Stomach (tissue), 9 donors: Measurements from ENCODE around the gene METAP1. TPM values are rescaled to one million over a fixed set of nuclear protein-coding genes. Genes with fewer than 3 reads are reported as not detected.
"Not testable (repeated sequence)": the region's sequence is repeated elsewhere in the genome, so short reads cannot be mapped to it uniquely, and the experiment has no call there.

ENCODE experiments used
- DNase-seq, 2 donors: peaks; one replicate each; pipeline versions ENCODE4 v3.0.0 to v3.0.0-alpha.2; 2013 to 2019
- H3K27ac ChIP-seq, 5 donors: fragments of 200-600 bp in 4 of 5; sonication (generic) in 4 of 5; one replicate each; pipeline ENCODE4 v1.5.1; 2013 to 2019; ENCODE audit warnings: mild to moderate bottlenecking in 1 of 5, moderate library complexity in 1 of 5
- H3K27me3 ChIP-seq, 3 donors: fragments of 200-600 bp; sonication (generic); one replicate each; pipeline ENCODE4 v1.5.1; 2017 to 2019; ENCODE audit warnings: mixed run types in 1 of 3
- H3K36me3 ChIP-seq, 4 donors: fragments of 200-600 bp; sonication (generic); 1 replicate in 3 of 4; 2 replicates in 1 of 4; pipeline ENCODE4 v1.5.1; 2016 to 2019
- H3K4me1 ChIP-seq, 4 donors: fragments of 200-600 bp; sonication (generic); one replicate each; pipeline ENCODE4 v1.5.1; 2016 to 2019
- H3K4me3 ChIP-seq, 4 donors: fragments of 200-600 bp; sonication (generic) in 3 of 4; one replicate each; pipeline ENCODE4 v1.5.1; 2016 to 2019; ENCODE audit warnings: mild to moderate bottlenecking in 1 of 4
- H3K9me3 ChIP-seq, 4 donors: fragments of 200-600 bp; sonication (generic); one replicate each; pipeline ENCODE4 v1.5.1; 2016 to 2019
- CTCF ChIP-seq, 7 experiments: fragments of 450-650 bp in 4 of 7; fragments of 200-600 bp in 3 of 7; sonication (generic) in 3 of 7; IDR thresholded peaks; one replicate each; pipeline ENCODE4 v1.5.1; 2016 to 2019; ENCODE audit warnings: antibody characterized with exemption in 7 of 7, control low read depth in 2 of 7, mild to moderate bottlenecking in 1 of 7
- EP300 ChIP-seq: sonication (generic); formaldehyde crosslinking; IDR thresholded peaks from one replicate; pipeline ENCODE4 v1.6.1; 2017; ENCODE audit warnings: antibody characterized with exemption
- POLR2A ChIP-seq, 4 donors: fragments of 450-650 bp; IDR thresholded peaks; one replicate each; pipeline ENCODE4 v1.6.1; 2016; ENCODE audit warnings: antibody characterized with exemption in 4 of 4, control low read depth in 2 of 4, mild to moderate bottlenecking in 1 of 4, moderate library complexity in 1 of 4
- POLR2AphosphoS5 ChIP-seq, 3 donors: sonication (generic); formaldehyde crosslinking; IDR thresholded peaks; one replicate each; pipeline ENCODE4 v1.6.1; 2016; ENCODE audit warnings: antibody characterized with exemption in 3 of 3
- WGBS, 5 donors: extraction: QIAGEN DNeasy Blood & Tissue Kit in 3 of 5; methylation state at CpG; one replicate each; pipeline versions ENCODE4 v1.1.5 to v1.1.7; 2013 to 2018; 5-methylcytosine and 5-hydroxymethylcytosine counted together
- intact Hi-C: fragments of 100-400 bp; cut with DNase I; formaldehyde crosslinking; loops from one replicate; pipeline ENCODE4 v1.15.1; 2023; ENCODE audit warnings: low total_unique reads
- polyA plus RNA-seq, 3 donors: library from polyadenylated mRNA; stranded (reverse); fragments of 200-250 nt; gene quantifications; one replicate each; pipeline ENCODE4 v1.2.3, GENCODE V29; 2013
- total RNA-seq, 5 donors: library from RNA; depleted of rRNA; stranded (reverse); fragments of >200 nt; gene quantifications; one replicate each; pipeline versions ENCODE4 v1.1.0 to v1.2.3, GENCODE V29; 2014 to 2016
- donor health status: healthy with polysubstance abuse.
- donor health status: Bipolar disorder and iron deficiency.
- donor health status: healthy.

METAP1 gene
- total and polyA plus RNA-seq, 8 donors = 1.8 to 64.3 (median 32.3) TPM

DNA sequence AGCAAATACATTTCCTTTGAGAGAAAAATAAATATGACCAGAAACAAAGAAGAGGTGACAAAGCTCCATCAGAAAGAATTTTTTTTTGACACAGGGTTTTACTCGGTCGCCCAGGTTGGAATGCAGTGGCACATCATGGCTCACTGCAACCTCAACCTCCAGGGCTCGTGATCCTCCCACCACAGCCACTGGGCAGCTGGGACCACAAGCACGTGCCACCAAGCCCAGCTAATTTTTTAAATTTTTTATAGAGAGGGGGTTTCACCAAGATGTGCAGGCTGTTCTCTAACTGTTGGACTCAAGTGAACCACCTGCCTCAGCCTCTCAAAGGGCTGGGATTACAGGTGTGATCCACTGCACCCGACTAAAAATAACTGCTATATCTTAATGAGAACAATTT, 82.8 kb downstream of the METAP1 start:
- peaks cover 57 to 100% (median 100%) of the 10 kb centered on the region in 4 donors for H3K36me3 ChIP-seq
- 83 to 92% (median 91%) methylated on average over 5 of the region's 5 CpGs for WGBS, 5 donors
- H3K27me3 ChIP-seq = no peaks in the 10 kb centered on the region
- H3K9me3 ChIP-seq = no peaks in the 10 kb centered on the region
- DNase-seq = no peak
- TF ChIP-seq EP300 = no peak
- no peak for TF ChIP-seq POLR2A (IDR thresholded peaks at IDR 0.05)
- no peak for TF ChIP-seq CTCF (IDR thresholded peaks at IDR 0.05)
- no peak for TF ChIP-seq POLR2AphosphoS5 (IDR thresholded peaks at IDR 0.05)
- H3K4me1 ChIP-seq = peaks cover 0 to 33% (median 10%) of the 10 kb centered on the region in 4 donors
- intact Hi-C loops = no loop called here
- no peak overlapping the region for H3K27ac ChIP-seq
- H3K4me3 ChIP-seq = no peak overlapping the region

DNA sequence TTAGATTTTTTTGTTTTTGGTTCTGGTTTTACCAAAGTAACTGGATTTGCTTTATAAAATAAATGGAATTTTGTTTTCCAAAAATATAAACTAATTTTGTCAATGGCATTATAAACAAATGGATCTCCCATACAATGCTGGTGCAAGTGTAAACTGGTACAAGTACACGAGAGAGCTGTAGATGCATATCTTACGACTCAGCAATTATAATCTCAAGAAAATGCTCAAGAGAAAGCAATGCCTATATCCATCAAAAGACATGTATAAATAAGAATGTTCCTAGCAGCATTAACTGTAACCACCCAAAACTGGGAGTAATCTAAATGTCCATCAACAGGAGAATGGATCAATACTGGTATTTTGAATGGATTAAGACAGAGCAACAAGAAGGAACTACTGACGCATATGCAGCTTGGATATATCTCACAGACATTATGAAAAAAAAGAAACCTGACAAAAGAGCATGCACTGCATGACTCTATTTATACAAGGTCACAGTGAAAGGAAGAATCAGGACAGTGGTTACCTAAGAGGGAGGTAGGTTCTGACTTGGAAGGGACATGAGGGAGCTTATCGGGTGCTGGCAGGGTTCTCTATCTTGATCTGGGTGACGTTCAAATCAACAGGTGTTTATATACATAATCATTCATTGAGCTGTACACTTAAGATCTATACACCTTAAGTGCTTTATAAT, 83.6 kb downstream of the METAP1 start:
- Histone ChIP-seq H3K27ac (no peak overlapping the region), H3K36me3 (peaks cover 58 to 100% (median 100%) of the 10 kb centered on the region in 4 donors), H3K27me3 (no peaks in the 10 kb centered on the region), H3K9me3 (no peaks in the 10 kb centered on the region), H3K4me1 (peaks cover 0 to 36% (median 13%) of the 10 kb centered on the region in 4 donors), H3K4me3 (no peak overlapping the region)
- no peak for TF ChIP-seq EP300
- no peak for TF ChIP-seq POLR2AphosphoS5 (IDR thresholded peaks at IDR 0.05)
- TF ChIP-seq CTCF (IDR thresholded peaks at IDR 0.05) = no peak
- no peak for TF ChIP-seq POLR2A (IDR thresholded peaks at IDR 0.05)
- intact Hi-C loops = no loop called here
- DNase-seq = no peak
- 54 to 65% (median 60%) methylated on average over 5 of the region's 5 CpGs for WGBS, 5 donors

- intact Hi-C loops = no loop called here
- no peaks in the 10 kb centered on the region for H3K9me3 ChIP-seq
- peaks cover 58 to 100% (median 100%) of the 10 kb centered on the region in 4 donors for H3K36me3 ChIP-seq
- no peak overlapping the region for H3K4me3 ChIP-seq
- TF ChIP-seq POLR2AphosphoS5 (IDR thresholded peaks at IDR 0.05) (no peak), EP300 (no peak), POLR2A (IDR thresholded peaks at IDR 0.05) (no peak), CTCF (IDR thresholded peaks at IDR 0.05) (no peak)
- WGBS, 5 donors = 41 to 65% (median 55%) methylated on average over 5 of the region's 5 CpGs
- DNase-seq = no peak
- no peak overlapping the region for H3K27ac ChIP-seq
- H3K27me3 ChIP-seq = no peaks in the 10 kb centered on the region
- H3K4me1 ChIP-seq = peaks cover 0 to 43% (median 14%) of the 10 kb centered on the region in 4 donors
Measured at GRCh38 chr4:99079625-99080295, 84.2 kb downstream of the METAP1 start.

GRCh38 chr4:99080869-99081268, 85.3 kb downstream of the METAP1 start:
- whole genome bisulfite sequencing, 5 donors = 57 to 75% (median 63%) methylated on average over 6 of the region's 6 CpGs
- DNase-seq, H3K4me3 ChIP-seq, intact Hi-C loops, H3K27ac ChIP-seq, H3K9me3 ChIP-seq, H3K27me3 ChIP-seq: not testable (repeated sequence)
- Histone ChIP-seq H3K4me1 (peaks cover 0 to 54% (median 21%) of the 10 kb centered on the region in 4 donors), H3K36me3 (peaks cover 55 to 99% (median 98%) of the 10 kb centered on the region in 4 donors)
